B cell (primary cell): ENCODE measurements around the gene OSBPL5. TPM values are rescaled to one million over a fixed set of nuclear protein-coding genes. Genes with fewer than 3 reads are reported as not detected.

Experiments
- ATAC-seq: fragments of 200-7000 bp; cut with Tn5 transposase; one replicate; pipeline ENCODE4 v1.10.0; 2021; ENCODE audit warnings: low read depth, mild to moderate bottlenecking, moderate number of reproducible peaks, moderate library complexity
- CTCF ChIA-PET: fragments of 350-600 bp; sonication (Branson Sonifier 250); formaldehyde crosslinking; loops from one replicate; lab custom pipeline; 2021; ENCODE audit warnings: antibody characterized with exemption, inconsistent platforms; lab: Charles Lee
- POLR2A ChIA-PET: fragments of 350-600 bp; sonication (Branson Sonifier 250); formaldehyde crosslinking; loops from one replicate; lab custom pipeline; 2021; ENCODE audit warnings: antibody characterized with exemption; lab: Charles Lee
- DNase-seq: peaks from one replicate; pipeline ENCODE4 v3.0.0; 2013
- H2AFZ ChIP-seq: 2 replicates; pipeline ENCODE4 v1.6.1; 2012; ENCODE audit warnings: mild to moderate bottlenecking, low read depth, low read length; ENCODE audit not compliant: insufficient read depth, poor library complexity, severe bottlenecking
- H3K27ac ChIP-seq, 2 donors: 1 replicate in 1 of 2; 2 replicates in 1 of 2; pipeline ENCODE4 v1.5.1; 2012 to 2013; ENCODE audit warnings: low read length in 2 of 2, mild to moderate bottlenecking in 2 of 2, moderate library complexity in 1 of 2
- H3K27me3 ChIP-seq, 4 experiments: fragments of 200-600 bp in 1 of 4; sonication (generic) in 1 of 4; replicated peaks in 1 of 4; 1 replicate in 2 of 4; 2 replicates in 2 of 4; pipeline versions ENCODE4 v1.6.1 to v1.7.0; 2013 to 2016; ENCODE audit warnings: low read length in 3 of 4, mild to moderate bottlenecking in 2 of 4, mixed read lengths in 1 of 4, moderate library complexity in 1 of 4; ENCODE audit not compliant: insufficient read depth in 4 of 4, control insufficient read depth in 3 of 4; ENCODE audit errors: control extremely low read depth in 1 of 4
- H3K36me3 ChIP-seq, 2 experiments: replicated peaks in 1 of 2; 1 replicate in 1 of 2; 2 replicates in 1 of 2; pipeline versions ENCODE4 v1.6.1 to v1.7.1; 2013; ENCODE audit warnings: low read length in 1 of 2; ENCODE audit not compliant: insufficient read depth in 2 of 2, control insufficient read depth in 1 of 2; ENCODE audit errors: control extremely low read depth in 1 of 2, extremely low read depth in 1 of 2
- H3K4me1 ChIP-seq, 2 donors: fragments of 200-600 bp in 1 of 2; sonication (generic) in 1 of 2; 1 replicate in 1 of 2; 2 replicates in 1 of 2; pipeline versions ENCODE4 v1.5.1 to v1.6.1; 2013 to 2017; ENCODE audit warnings: low read length in 2 of 2; ENCODE audit not compliant: control insufficient read depth in 2 of 2, insufficient read depth in 2 of 2
- H3K4me2 ChIP-seq: replicated peaks from 2 replicates; pipeline ENCODE3; 2012; ENCODE audit warnings: mild to moderate bottlenecking, low read depth, low read length; ENCODE audit not compliant: poor library complexity, severe bottlenecking
- H3K4me3 ChIP-seq, 5 experiments: fragments of 200-600 bp in 1 of 5; sonication (generic) in 1 of 5; 1 replicate in 3 of 5; 2 replicates in 2 of 5; pipeline versions ENCODE4 v1.5.1 to v1.7.0; 2011 to 2016; ENCODE audit warnings: low read length in 4 of 5, mild to moderate bottlenecking in 4 of 5, low read depth in 2 of 5, control low read depth in 1 of 5, moderate library complexity in 1 of 5; ENCODE audit not compliant: insufficient read depth in 1 of 5; ENCODE audit errors: control extremely low read depth in 1 of 5, extremely low read depth in 1 of 5
- H3K79me2 ChIP-seq: fragments of 200-600 bp; sonication (generic); one replicate; pipeline ENCODE4 v1.6.0; 2016; ENCODE audit warnings: low read length; ENCODE audit not compliant: control insufficient read depth, insufficient read depth
- H3K9ac ChIP-seq: fragments of 200-600 bp; sonication (generic); 2 replicates; pipeline ENCODE4 v1.6.1; 2017; ENCODE audit warnings: mild to moderate bottlenecking, low read length, moderate library complexity
- H3K9me3 ChIP-seq, 3 donors: one replicate each; pipeline versions ENCODE4 v1.6.1 to v1.7.1; 2013; ENCODE audit warnings: low read length in 2 of 3; ENCODE audit not compliant: control insufficient read depth in 2 of 3, insufficient read depth in 1 of 3; ENCODE audit errors: control extremely low read depth in 1 of 3
- H4K20me1 ChIP-seq: 2 replicates; pipeline ENCODE4 v1.6.0; 2012; ENCODE audit warnings: mild to moderate bottlenecking, low read length; ENCODE audit not compliant: insufficient read depth, control insufficient read depth, poor library complexity, severe bottlenecking
- H3K27ac Mint-ChIP-seq: one replicate; pipeline ENCODE4 v1.8.0; 2021; ENCODE audit warnings: mixed read lengths
- H3K27me3 Mint-ChIP-seq: one replicate; pipeline ENCODE4 v1.8.0; 2021; ENCODE audit warnings: mixed read lengths
- H3K4me1 Mint-ChIP-seq: one replicate; pipeline ENCODE4 v1.8.0; 2021; ENCODE audit warnings: mixed read lengths
- H3K4me3 Mint-ChIP-seq: one replicate; pipeline ENCODE4 v1.8.0; 2021; ENCODE audit warnings: mixed read lengths
- H3K9me3 Mint-ChIP-seq: one replicate; pipeline ENCODE4 v1.8.0; 2022; ENCODE audit warnings: mixed read lengths; ENCODE audit not compliant: insufficient read depth
- CTCF ChIP-seq: fragments of 200-600 bp; IDR thresholded peaks from one replicate; pipeline ENCODE4 v1.8.0; 2022; ENCODE audit warnings: antibody characterized with exemption, mild to moderate bottlenecking
- EZH2 ChIP-seq: IDR thresholded peaks from 2 replicates; pipeline ENCODE4 v1.6.1; 2012; ENCODE audit warnings: borderline replicate concordance, low read depth, mild to moderate bottlenecking, moderate library complexity, low read length; ENCODE audit not compliant: insufficient read depth, poor library complexity, severe bottlenecking
- WGBS: methylation state at CpG from one replicate; pipeline ENCODE4 v1.1.5; 2013; ENCODE audit warnings: missing lambda C conversion rate; ENCODE audit not compliant: insufficient coverage; 5-methylcytosine and 5-hydroxymethylcytosine counted together
- intact Hi-C: fragments of 100-400 bp; cut with micrococcal nuclease; formaldehyde crosslinking; loops from one replicate; pipeline ENCODE4 v1.10.0; 2022
- polyA plus RNA-seq: library from polyadenylated mRNA; depleted of rRNA; stranded (reverse); fragments of >200 nt; gene quantifications from 2 replicates; pipeline ENCODE4 v1.2.3, GENCODE V29; 2012
- total RNA-seq, 2 donors: library from RNA; stranded (reverse); fragments of 120-200 nt in 1 of 2; gene quantifications; 1 replicate in 1 of 2; 2 replicates in 1 of 2; pipeline versions ENCODE4 v1.2.3 to v1.2.4, GENCODE V29; 2013 to 2022

Gene OSBPL5
- total and polyA plus RNA-seq, 2 donors (not counting 1 experiment from before 2014, with no cell fraction given): 0.15 to 1.2 TPM

- WGBS: 94% methylated on average over 14 of the region's 14 CpGs
- no peak overlapping the region for H3K4me3 ChIP-seq
- no peaks in the 10 kb centered on the region for H3K27me3 ChIP-seq
- no peaks in the 10 kb centered on the region for H3K4me1 ChIP-seq
- no peaks in the 10 kb centered on the region for H3K4me1 Mint-ChIP-seq
- no peak overlapping the region for H3K4me3 Mint-ChIP-seq
- POLR2A ChIA-PET: no interaction called here
- no peak overlapping the region for H3K4me2 ChIP-seq
- H3K79me2 ChIP-seq: no peaks in the 10 kb centered on the region
- H3K9me3 ChIP-seq: peaks cover 0 to 3% (median 0%) of the 10 kb centered on the region in 3 donors
- ATAC-seq: no peak
- no peaks in the 10 kb centered on the region for H3K9me3 Mint-ChIP-seq
- CTCF ChIA-PET: no interaction called here
- no peak overlapping the region for H3K27ac Mint-ChIP-seq
- H3K9ac ChIP-seq: no peak overlapping the region
- no peaks in the 10 kb centered on the region for H3K36me3 ChIP-seq
- H3K27me3 Mint-ChIP-seq: peaks cover 3% of the 10 kb centered on the region
- DNase-seq: no peak
- no peaks in the 10 kb centered on the region for H4K20me1 ChIP-seq
- no peak overlapping the region for H2AFZ ChIP-seq
- intact Hi-C loops: no loop called here
- no peak overlapping the region for H3K27ac ChIP-seq
- TF ChIP-seq EZH2 (no peak), CTCF (no peak)
Observed at GRCh38 chr11:3153291-3153861, 11.7 kb downstream of the OSBPL5 start.

GRCh38 chr11:3152471-3153110, 12.5 kb downstream of the OSBPL5 start:
- DNase-seq (no peak), ATAC-seq (no peak)
- H3K4me3 ChIP-seq: no peak overlapping the region
- no peak overlapping the region for H3K4me2 ChIP-seq
- H3K27me3 ChIP-seq: no peaks in the 10 kb centered on the region
- Mint-ChIP-seq H3K4me3 (no peak overlapping the region), H3K4me1 (no peaks in the 10 kb centered on the region), H3K27ac (no peak overlapping the region), H3K27me3 (peaks cover 3% of the 10 kb centered on the region), H3K9me3 (no peaks in the 10 kb centered on the region)
- CTCF ChIA-PET: no interaction called here
- H3K79me2 ChIP-seq: no peaks in the 10 kb centered on the region
- H3K9ac ChIP-seq: no peak overlapping the region
- intact Hi-C loops: no loop called here
- H3K4me1 ChIP-seq: no peaks in the 10 kb centered on the region
- H3K27ac ChIP-seq: no peak overlapping the region
- 91% methylated on average over 23 of the region's 29 CpGs for WGBS
- H3K9me3 ChIP-seq: no peaks in the 10 kb centered on the region
- POLR2A ChIA-PET: no interaction called here
- TF ChIP-seq CTCF (no peak), EZH2 (no peak)
- H2AFZ ChIP-seq: no peak overlapping the region
- no peaks in the 10 kb centered on the region for H3K36me3 ChIP-seq
- H4K20me1 ChIP-seq: no peaks in the 10 kb centered on the region
